Activated naive CD4-positive, alpha-beta T cell treated with anti-CD3 and anti-CD28 coated beads for 36 hours (primary cell): ENCODE results near the gene CPNE7. TPM values are rescaled to one million over a fixed set of nuclear protein-coding genes. Genes with fewer than 3 reads are reported as not detected.

ENCODE experiments used
- CTCF ChIA-PET: fragments of 350-600 bp; sonication (Branson Sonifier 250); formaldehyde crosslinking; loops from one replicate; lab custom pipeline; 2021; ENCODE audit warnings: antibody characterized with exemption; lab: Charles Lee
- DNase-seq: peaks from one replicate; pipeline ENCODE4 v3.0.0-alpha.2; 2020
- H3K27ac Mint-ChIP-seq: one replicate; pipeline ENCODE4 v1.8.0; 2021; ENCODE audit warnings: mild to moderate bottlenecking, mixed read lengths
- H3K27me3 Mint-ChIP-seq: one replicate; pipeline ENCODE4 v1.8.0; 2021; ENCODE audit warnings: low read depth, mixed read lengths
- H3K36me3 Mint-ChIP-seq: one replicate; pipeline ENCODE4 v1.8.0; 2021; ENCODE audit warnings: low read depth, mixed read lengths
- H3K4me1 Mint-ChIP-seq: one replicate; pipeline ENCODE4 v1.8.0; 2021; ENCODE audit warnings: low read depth, mixed read lengths
- H3K4me3 Mint-ChIP-seq: one replicate; pipeline ENCODE4 v1.8.0; 2021; ENCODE audit warnings: mild to moderate bottlenecking, moderate library complexity, mixed read lengths
- H3K9me3 Mint-ChIP-seq: one replicate; pipeline ENCODE4 v1.8.0; 2021; ENCODE audit warnings: mixed read lengths
- intact Hi-C: fragments of 100-400 bp; cut with micrococcal nuclease; formaldehyde crosslinking; loops from one replicate; pipeline ENCODE4 v1.15.1; 2023
- total RNA-seq, 2 experiments: library from RNA; stranded (reverse); gene quantifications; one replicate each; pipeline ENCODE4 v1.2.3, GENCODE V29; 2021

The CPNE7 gene
- total RNA-seq, 2 experiments from 2014 or later = 6.4 to 9.0 TPM

- Mint-ChIP-seq H3K27ac (no peak overlapping the region), H3K27me3 (no peaks in the 10 kb centered on the region), H3K4me3 (no peak overlapping the region), H3K9me3 (no peaks in the 10 kb centered on the region), H3K4me1 (peaks cover 11% of the 10 kb centered on the region), H3K36me3 (no peaks in the 10 kb centered on the region)
- intact Hi-C loops = no loop called here
- no peak for DNase-seq
- CTCF ChIA-PET = no interaction called here
Observed at GRCh38 chr16:89596957-89597649, 21.5 kb downstream of the CPNE7 start.

GRCh38 chr16:89598199-89598598 lies 22.6 kb downstream of the CPNE7 start:
- Mint-ChIP-seq H3K27me3 (no peaks in the 10 kb centered on the region), H3K4me1 (peaks cover 20% of the 10 kb centered on the region), H3K36me3 (no peaks in the 10 kb centered on the region), H3K27ac (no peak overlapping the region), H3K9me3 (no peaks in the 10 kb centered on the region), H3K4me3 (no peak overlapping the region)
- no peak for DNase-seq
- intact Hi-C loops = no loop called here
- CTCF ChIA-PET = no interaction called here

DNA sequence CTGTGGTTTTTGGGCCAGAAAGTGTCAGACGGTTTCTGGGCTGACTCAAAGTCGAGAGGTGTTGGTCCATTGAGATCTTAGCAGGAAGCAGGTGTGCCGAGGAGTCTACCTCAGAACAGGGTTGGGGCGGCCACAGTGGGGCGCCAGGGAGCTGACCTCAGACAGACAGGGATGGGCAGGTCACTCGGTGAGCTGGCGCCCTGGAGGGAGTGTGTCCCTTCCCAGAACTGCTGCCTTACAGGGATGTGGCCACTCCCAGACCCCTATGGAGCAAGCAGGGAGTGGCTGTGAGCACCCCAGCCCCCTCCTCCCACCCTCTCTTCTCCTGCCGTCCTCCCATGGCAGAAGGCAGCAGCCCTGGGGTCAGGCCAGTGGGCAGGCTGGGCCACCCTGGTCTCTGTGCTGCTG lies 23.9 kb downstream of the CPNE7 start:
- intact Hi-C loops = no loop called here
- H3K4me3 Mint-ChIP-seq = no peak overlapping the region
- CTCF ChIA-PET = interaction anchor here (0.9 to 1.1 kb wide), 2 partner anchors 9 to 15 kb away, joined by 3 read pairs; no protein-coding TSS in a partner anchor
- H3K27me3 Mint-ChIP-seq = no peaks in the 10 kb centered on the region
- no peaks in the 10 kb centered on the region for H3K9me3 Mint-ChIP-seq
- no peak overlapping the region for H3K27ac Mint-ChIP-seq
- peak; percentile 45 for DNase-seq
- peaks cover 14% of the 10 kb centered on the region for H3K4me1 Mint-ChIP-seq
- H3K36me3 Mint-ChIP-seq = no peaks in the 10 kb centered on the region

GRCh38 chr16:89599902-89600301 lies 24.3 kb downstream of the CPNE7 start:
- H3K27ac Mint-ChIP-seq = no peak overlapping the region
- H3K4me3 Mint-ChIP-seq = no peak overlapping the region
- H3K36me3 Mint-ChIP-seq = no peaks in the 10 kb centered on the region
- peaks cover 14% of the 10 kb centered on the region for H3K4me1 Mint-ChIP-seq
- H3K27me3 Mint-ChIP-seq = no peaks in the 10 kb centered on the region
- DNase-seq = no peak
- intact Hi-C loops = loop anchor here (5.0 kb wide), 1 partner anchor 42 kb away; no protein-coding TSS in a partner anchor
- no peaks in the 10 kb centered on the region for H3K9me3 Mint-ChIP-seq
- CTCF ChIA-PET = interaction anchor here (0.9 to 1.1 kb wide), 2 partner anchors 9 to 15 kb away, joined by 3 read pairs; no protein-coding TSS in a partner anchor

- H3K4me1 Mint-ChIP-seq = peaks cover 14% of the 10 kb centered on the region
- H3K36me3 Mint-ChIP-seq = no peaks in the 10 kb centered on the region
- CTCF ChIA-PET = interaction anchor here (0.9 to 1.1 kb wide), 3 partner anchors 10 to 71 kb away, joined by 3 read pairs; no protein-coding TSS in a partner anchor
- H3K27me3 Mint-ChIP-seq = no peaks in the 10 kb centered on the region
- H3K9me3 Mint-ChIP-seq = no peaks in the 10 kb centered on the region
- no peak overlapping the region for H3K27ac Mint-ChIP-seq
- intact Hi-C loops = loop anchor here (5.0 kb wide), 1 partner anchor 42 kb away; no protein-coding TSS in a partner anchor
- no peak overlapping the region for H3K4me3 Mint-ChIP-seq
- DNase-seq = no peak
Observed at GRCh38 chr16:89600427-89600826, 24.9 kb downstream of the CPNE7 start.

- Mint-ChIP-seq H3K4me3 (no peak overlapping the region), H3K36me3 (no peaks in the 10 kb centered on the region), H3K9me3 (no peaks in the 10 kb centered on the region), H3K27ac (no peak overlapping the region), H3K4me1 (peaks cover 14% of the 10 kb centered on the region), H3K27me3 (no peaks in the 10 kb centered on the region)
- CTCF ChIA-PET = interaction anchor here (1.0 kb wide), 1 partner anchor 70 kb away, joined by 3 read pairs; no protein-coding TSS in a partner anchor
- intact Hi-C loops = loop anchor here (5.0 kb wide), 1 partner anchor 41 kb away; no protein-coding TSS in a partner anchor
- DNase-seq = no peak
Observed at GRCh38 chr16:89600956-89601355, 25.4 kb downstream of the CPNE7 start.

DNA sequence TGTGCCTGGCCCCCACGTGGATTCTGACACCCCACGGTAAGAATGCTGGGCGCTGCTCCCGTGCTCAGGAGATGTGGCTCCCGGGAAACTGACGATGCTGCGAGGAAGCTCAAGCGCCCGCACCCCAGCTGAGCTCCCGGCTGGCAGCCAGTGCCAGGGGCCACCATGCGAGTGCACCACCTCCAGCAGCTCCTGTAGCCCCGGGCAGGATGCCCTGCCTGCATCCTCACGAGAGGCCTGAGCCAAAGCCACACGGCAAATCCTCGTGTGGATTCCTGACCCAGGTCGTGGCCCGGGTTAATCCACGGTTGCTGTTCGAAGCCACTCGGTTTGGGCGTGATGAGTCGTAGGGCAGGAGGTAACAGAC lies 26.3 kb downstream of the CPNE7 start:
- peaks cover 14% of the 10 kb centered on the region for H3K4me1 Mint-ChIP-seq
- no peaks in the 10 kb centered on the region for H3K36me3 Mint-ChIP-seq
- intact Hi-C loops = loop anchor here (5.0 kb wide), 1 partner anchor 40 kb away; no protein-coding TSS in a partner anchor
- no peak overlapping the region for H3K4me3 Mint-ChIP-seq
- DNase-seq = no peak
- H3K27me3 Mint-ChIP-seq = no peaks in the 10 kb centered on the region
- H3K9me3 Mint-ChIP-seq = no peaks in the 10 kb centered on the region
- CTCF ChIA-PET = interaction anchor here (1.5 kb wide), 1 partner anchor 38 kb away, joined by 4 read pairs; no protein-coding TSS in a partner anchor
- H3K27ac Mint-ChIP-seq = no peak overlapping the region

DNA sequence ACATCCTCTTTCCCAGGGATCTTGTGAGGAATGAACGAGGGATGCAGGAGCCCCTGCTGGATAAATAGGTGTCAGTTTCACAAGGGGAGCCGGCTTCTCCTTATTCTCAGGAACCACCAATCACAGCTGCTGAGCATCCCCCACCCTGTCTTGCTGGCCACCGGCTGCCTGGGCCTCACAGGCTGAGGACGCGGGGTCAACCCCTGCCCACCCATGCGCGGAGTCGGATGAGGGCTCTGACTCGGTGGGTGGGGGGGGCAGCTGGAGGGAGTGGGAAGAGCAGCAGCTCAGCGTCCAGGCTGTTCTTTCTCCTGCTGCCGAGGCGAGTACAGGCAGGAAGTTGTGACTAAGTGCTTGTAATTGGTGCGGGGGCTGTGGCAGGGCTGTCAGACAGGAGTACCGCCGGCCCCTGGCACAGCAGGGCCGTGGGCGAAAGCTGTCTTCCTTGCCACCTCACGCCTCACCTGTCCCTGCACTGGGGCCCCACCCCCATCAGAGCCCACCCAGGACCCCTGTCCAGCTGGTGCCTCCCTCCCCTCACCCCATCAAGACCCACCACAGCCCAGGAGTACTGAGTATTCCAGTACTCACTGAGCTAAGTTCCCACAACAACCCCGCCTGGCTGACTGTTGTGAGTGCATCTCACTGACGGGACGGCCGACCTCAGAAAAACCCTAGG lies 26.9 kb downstream of the CPNE7 start:
- Mint-ChIP-seq H3K9me3 (no peaks in the 10 kb centered on the region), H3K27me3 (no peaks in the 10 kb centered on the region), H3K36me3 (no peaks in the 10 kb centered on the region), H3K27ac (no peak overlapping the region), H3K4me1 (peaks cover 14% of the 10 kb centered on the region), H3K4me3 (no peak overlapping the region)
- peak; percentile 79 for DNase-seq
- CTCF ChIA-PET = interaction anchor here (1.5 kb wide), 1 partner anchor 38 kb away, joined by 4 read pairs; no protein-coding TSS in a partner anchor
- intact Hi-C loops = loop anchor here (5.0 kb wide), 1 partner anchor 40 kb away; no protein-coding TSS in a partner anchor

GRCh38 chr16:89602952-89603590 lies 27.5 kb downstream of the CPNE7 start:
- Mint-ChIP-seq H3K4me3 (no peak overlapping the region), H3K27me3 (no peaks in the 10 kb centered on the region), H3K9me3 (no peaks in the 10 kb centered on the region), H3K4me1 (peaks cover 14% of the 10 kb centered on the region), H3K36me3 (no peaks in the 10 kb centered on the region), H3K27ac (no peak overlapping the region)
- CTCF ChIA-PET = interaction anchor here (1.5 kb wide), 1 partner anchor 37 kb away, joined by 4 read pairs; no protein-coding TSS in a partner anchor
- no peak for DNase-seq
- intact Hi-C loops = loop anchor here (5.0 kb wide), 1 partner anchor 39 kb away; no protein-coding TSS in a partner anchor

DNA sequence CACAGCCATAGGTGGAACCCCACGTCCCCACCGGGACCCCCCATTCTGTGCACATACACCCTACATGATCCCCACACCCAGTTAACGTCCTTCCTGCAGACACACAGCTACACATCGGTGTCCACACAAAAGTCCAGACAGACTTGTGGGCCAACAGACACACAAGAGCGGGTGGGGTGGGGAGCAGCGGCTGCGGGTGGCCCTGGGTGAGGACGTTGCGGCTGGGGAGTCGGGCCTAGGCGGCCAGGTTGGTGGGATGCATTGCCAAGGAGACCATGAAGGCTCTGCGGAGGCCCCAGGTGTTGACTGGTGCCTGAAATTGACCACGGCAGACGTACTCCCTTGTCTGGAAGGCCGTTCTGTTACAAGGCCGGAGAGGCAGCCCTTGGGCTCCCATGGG lies 29.2 kb downstream of the CPNE7 start:
- no peaks in the 10 kb centered on the region for H3K27me3 Mint-ChIP-seq
- no peaks in the 10 kb centered on the region for H3K9me3 Mint-ChIP-seq
- no peak overlapping the region for H3K4me3 Mint-ChIP-seq
- intact Hi-C loops = loop anchor here (5.0 kb wide), 1 partner anchor 38 kb away; no protein-coding TSS in a partner anchor
- CTCF ChIA-PET = no interaction called here
- DNase-seq = no peak
- no peak overlapping the region for H3K27ac Mint-ChIP-seq
- H3K4me1 Mint-ChIP-seq = peaks cover 12% of the 10 kb centered on the region
- no peaks in the 10 kb centered on the region for H3K36me3 Mint-ChIP-seq

DNA sequence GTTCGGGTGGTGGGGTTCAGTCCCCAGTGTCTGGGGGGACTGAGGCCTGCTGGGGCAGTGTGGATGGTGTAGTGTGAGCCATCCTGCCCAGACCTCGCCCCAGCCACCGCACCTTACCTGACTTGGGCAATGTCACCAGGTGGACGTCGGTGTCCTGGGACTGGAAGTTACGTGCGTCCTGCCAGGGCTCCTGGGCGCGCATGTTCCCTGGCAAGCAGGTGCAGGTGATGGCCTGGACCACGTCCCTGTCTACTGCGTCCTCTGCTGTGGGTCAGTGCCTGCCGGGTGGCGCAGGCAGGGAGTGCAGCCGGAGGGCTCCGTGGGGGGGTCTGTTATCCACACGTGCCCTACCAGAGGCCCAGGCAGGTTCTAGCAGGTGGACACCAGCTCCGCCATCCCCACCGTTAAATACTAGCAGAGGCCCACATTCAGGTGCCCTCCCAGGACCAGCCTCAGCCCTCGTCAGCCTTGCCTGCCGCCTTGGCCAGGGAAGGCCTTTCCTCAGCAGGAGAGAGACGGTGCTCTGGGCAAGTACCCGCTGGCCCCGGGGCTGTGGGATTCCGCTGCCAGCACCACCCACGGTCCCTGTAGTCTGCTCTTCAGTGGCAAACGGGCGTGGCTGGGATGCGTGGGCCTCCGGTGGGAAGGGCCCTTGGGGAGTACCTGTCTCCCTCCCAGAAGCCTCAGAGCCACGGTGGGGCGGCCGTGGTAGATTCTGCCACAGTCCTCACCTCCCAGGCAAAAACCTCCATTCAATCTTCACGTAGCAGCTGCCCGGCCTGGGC lies 29.8 kb downstream of the CPNE7 start:
- intact Hi-C loops = no loop called here
- no peaks in the 10 kb centered on the region for H3K27me3 Mint-ChIP-seq

More for the DNA sequence above, 29.8 kb downstream of the CPNE7 start:
- Mint-ChIP-seq H3K4me3 (no peak overlapping the region), H3K36me3 (no peaks in the 10 kb centered on the region), H3K9me3 (no peaks in the 10 kb centered on the region), H3K4me1 (peaks cover 12% of the 10 kb centered on the region), H3K27ac (no peak overlapping the region)
- CTCF ChIA-PET = no interaction called here
- DNase-seq = no peak
